ENCODE measurements around the gene CD58. TPM values are rescaled to one million over a fixed set of nuclear protein-coding genes. Genes with fewer than 3 reads are reported as not detected.

CD58 gene
- total RNA-seq, 2 experiments from 2014 or later: 12.4 to 16.0 TPM

- POLR2A ChIA-PET: no interaction called here
- H3K36me3 Mint-ChIP-seq (ENCODE audit: low read depth): peaks cover 7% of the 10 kb centered on the region
- H3K27me3 Mint-ChIP-seq: no peaks in the 10 kb centered on the region
- H3K4me3 Mint-ChIP-seq: no peak overlapping the region
- intact Hi-C loops (cut with DNase I, micrococcal nuclease): no loop called here
- DNase-seq: no peak
- CTCF ChIA-PET: interaction anchor here (0.6 kb wide), 1 partner anchor 185 kb away, joined by 3 read pairs; no protein-coding TSS in a partner anchor
- no peak for ATAC-seq
- no peaks in the 10 kb centered on the region for H3K9me3 Mint-ChIP-seq (ENCODE audit: low read depth)
- H3K4me1 Mint-ChIP-seq: peaks cover 8% of the 10 kb centered on the region
- no peak overlapping the region for H3K27ac Mint-ChIP-seq
These were observed 8.5 kb upstream of the CD58 start for GRCh38 chr1:116579259-116579875.

GRCh38 chr1:116578581-116578980, 7.8 kb upstream of the CD58 start:
- Mint-ChIP-seq H3K27me3 (no peaks in the 10 kb centered on the region), H3K36me3 (ENCODE audit: low read depth) (peaks cover 6% of the 10 kb centered on the region), H3K4me1 (peaks cover 16% of the 10 kb centered on the region), H3K27ac (no peak overlapping the region), H3K4me3 (no peak overlapping the region), H3K9me3 (ENCODE audit: low read depth) (no peaks in the 10 kb centered on the region)
- ATAC-seq: no peak
- ChIA-PET POLR2A (no interaction called here), CTCF (interaction anchor here (1.3 to 1.5 kb wide), 2 partner anchors 18 to 94 kb away, joined by 4 to 7 read pairs; no protein-coding TSS in a partner anchor)
- no peak for DNase-seq
- intact Hi-C loops (cut with DNase I, micrococcal nuclease): no loop called here

GRCh38 chr1:116577759-116578314, 7.0 kb upstream of the CD58 start:
- intact Hi-C loops (cut with DNase I, micrococcal nuclease): no loop called here

GRCh38 chr1:116574581-116575291, 3.9 kb upstream of the CD58 start:
- peaks cover 36% of the 10 kb centered on the region for H3K4me1 Mint-ChIP-seq
- no peak overlapping the region for H3K27ac Mint-ChIP-seq
- no peaks in the 10 kb centered on the region for H3K9me3 Mint-ChIP-seq (ENCODE audit: low read depth)
- ATAC-seq: no peak
- peaks cover 8% of the 10 kb centered on the region for H3K27me3 Mint-ChIP-seq
- peak; percentile 76 for DNase-seq
- peaks cover 10% of the 10 kb centered on the region for H3K36me3 Mint-ChIP-seq (ENCODE audit: low read depth)
- intact Hi-C loops (cut with DNase I, micrococcal nuclease): loop anchor here (1.0 to 5.0 kb wide), 11 partner anchors 22 to 793 kb away; partner anchors contain the start of gene MAN1A2 (in 1 of the 2)
- CTCF ChIA-PET: interaction anchor here (0.6 to 3.4 kb wide), 35 partner anchors 9 to 1122 kb away, joined by 3 to 31 read pairs (median 4); partner anchors contain the start of genes IGSF3 and TTF2
- POLR2A ChIA-PET: no interaction called here
- no peak overlapping the region for H3K4me3 Mint-ChIP-seq

More at GRCh38 chr1:116577759-116578314, 7.0 kb upstream of the CD58 start:
- ATAC-seq: no peak
- POLR2A ChIA-PET: no interaction called here
- H3K27ac Mint-ChIP-seq: no peak overlapping the region
- H3K4me3 Mint-ChIP-seq: no peak overlapping the region
- CTCF ChIA-PET: interaction anchor here (1.3 to 1.5 kb wide), 2 partner anchors 19 to 95 kb away, joined by 4 to 7 read pairs; no protein-coding TSS in a partner anchor
- DNase-seq: no peak
- no peaks in the 10 kb centered on the region for H3K9me3 Mint-ChIP-seq (ENCODE audit: low read depth)
- peaks cover 19% of the 10 kb centered on the region for H3K4me1 Mint-ChIP-seq
- H3K27me3 Mint-ChIP-seq: no peaks in the 10 kb centered on the region
- H3K36me3 Mint-ChIP-seq (ENCODE audit: low read depth): peaks cover 6% of the 10 kb centered on the region

- H3K36me3 Mint-ChIP-seq (ENCODE audit: low read depth): peaks cover 11% of the 10 kb centered on the region
- H3K4me3 Mint-ChIP-seq: no peak overlapping the region
- intact Hi-C loops (cut with DNase I, micrococcal nuclease): loop anchor here (1.0 to 5.0 kb wide), 11 partner anchors 23 to 794 kb away; partner anchors contain the start of gene MAN1A2 (in 1 of the 2)
- ChIA-PET POLR2A (no interaction called here), CTCF (interaction anchor here (0.6 to 3.4 kb wide), 18 partner anchors 21 to 555 kb away, joined by 3 to 31 read pairs (median 4); partner anchors contain the start of genes IGSF3 and TTF2)
- DNase-seq (no peak), ATAC-seq (no peak)
- H3K4me1 Mint-ChIP-seq: peaks cover 48% of the 10 kb centered on the region
- no peak overlapping the region for H3K27ac Mint-ChIP-seq
- H3K27me3 Mint-ChIP-seq: peaks cover 8% of the 10 kb centered on the region
- H3K9me3 Mint-ChIP-seq (ENCODE audit: low read depth): no peaks in the 10 kb centered on the region
These were observed 2.7 kb upstream of the CD58 start for GRCh38 chr1:116573431-116574095.

GRCh38 chr1:116572771-116573430, 2.1 kb upstream of the CD58 start:
- intact Hi-C loops (cut with DNase I, micrococcal nuclease): loop anchor here (1.0 to 5.0 kb wide), 7 partner anchors 151 to 794 kb away; partner anchors contain the start of gene MAN1A2 (in 1 of the 2)
- DNase-seq: no peak
- Mint-ChIP-seq H3K27ac (no peak overlapping the region), H3K36me3 (ENCODE audit: low read depth) (peaks cover 12% of the 10 kb centered on the region), H3K4me1 (peaks cover 55% of the 10 kb centered on the region), H3K4me3 (no peak overlapping the region), H3K9me3 (ENCODE audit: low read depth) (no peaks in the 10 kb centered on the region), H3K27me3 (peaks cover 8% of the 10 kb centered on the region)
- CTCF ChIA-PET: interaction anchor here (0.6 to 3.4 kb wide), 9 partner anchors 21 to 725 kb away, joined by 3 to 31 read pairs (median 4); partner anchors contain the start of gene TTF2
- POLR2A ChIA-PET: interaction anchor here (0.6 to 0.7 kb wide), 3 partner anchors 16 to 538 kb away, joined by 3 read pairs; no protein-coding TSS in a partner anchor
- no peak for ATAC-seq

GRCh38 chr1:116572099-116572498, 1.3 kb upstream of the CD58 start:
- peaks cover 58% of the 10 kb centered on the region for H3K4me1 Mint-ChIP-seq
- POLR2A ChIA-PET: interaction anchor here (0.6 kb wide), 1 partner anchor 539 kb away, joined by 3 read pairs; no protein-coding TSS in a partner anchor
- DNase-seq (no peak), ATAC-seq (no peak)
- H3K4me3 Mint-ChIP-seq: peak overlapping the region; percentile 91
- H3K27me3 Mint-ChIP-seq: peaks cover 8% of the 10 kb centered on the region
- intact Hi-C loops (cut with DNase I, micrococcal nuclease): loop anchor here (1.0 to 5.0 kb wide), 7 partner anchors 152 to 795 kb away; partner anchors contain the start of gene MAN1A2 (in 1 of the 2)
- H3K36me3 Mint-ChIP-seq (ENCODE audit: low read depth): peaks cover 11% of the 10 kb centered on the region
- no peak overlapping the region for H3K27ac Mint-ChIP-seq
- no peaks in the 10 kb centered on the region for H3K9me3 Mint-ChIP-seq (ENCODE audit: low read depth)
- CTCF ChIA-PET: interaction anchor here (0.6 to 3.4 kb wide), 5 partner anchors 24 to 726 kb away, joined by 3 to 31 read pairs (median 4); partner anchors contain the start of gene TTF2

GRCh38 chr1:116571215-116571919, 541 bp upstream of the CD58 start:
- ChIA-PET CTCF (interaction anchor here (0.6 to 1.4 kb wide), 3 partner anchors 96 to 571 kb away, joined by 3 to 4 read pairs (median 4); partner anchors contain the start of gene IGSF3), POLR2A (no interaction called here)
- Mint-ChIP-seq H3K27me3 (peaks cover 8% of the 10 kb centered on the region), H3K4me1 (peaks cover 59% of the 10 kb centered on the region), H3K27ac (peak overlapping the region; percentile 77), H3K9me3 (ENCODE audit: low read depth) (no peaks in the 10 kb centered on the region), H3K4me3 (peak overlapping the region; percentile 91), H3K36me3 (ENCODE audit: low read depth) (peaks cover 8% of the 10 kb centered on the region)
- DNase-seq: no peak
- no peak for ATAC-seq
- intact Hi-C loops (cut with DNase I, micrococcal nuclease): loop anchor here (1.0 to 5.0 kb wide), 10 partner anchors 56 to 796 kb away; partner anchors contain the start of gene MAN1A2 (in 1 of the 2)

GRCh38 chr1:116569776-116570357, 959 bp downstream of the CD58 start:
- intact Hi-C loops (cut with DNase I, micrococcal nuclease): loop anchor here (1.0 to 10.0 kb wide), 13 partner anchors 12 to 797 kb away; partner anchors contain the start of genes TTF2 (in 2 of the 2) and MAN1A2 (in 1 of the 2)
- Mint-ChIP-seq H3K27me3 (peaks cover 8% of the 10 kb centered on the region), H3K9me3 (ENCODE audit: low read depth) (no peaks in the 10 kb centered on the region), H3K36me3 (ENCODE audit: low read depth) (peaks cover 10% of the 10 kb centered on the region), H3K4me1 (peaks cover 63% of the 10 kb centered on the region), H3K4me3 (peak overlapping the region; percentile 91), H3K27ac (peak overlapping the region; percentile 87)
- ChIA-PET POLR2A (interaction anchor here (0.6 to 2.1 kb wide), 4 partner anchors 14 to 513 kb away, joined by 3 to 14 read pairs (median 4); partner anchors contain the start of gene TTF2), CTCF (interaction anchor here (1.0 to 2.0 kb wide), 7 partner anchors 12 to 490 kb away, joined by 3 to 11 read pairs (median 4); partner anchors contain the start of gene TTF2)
- peak; percentile 68 for DNase-seq
- ATAC-seq: peak; percentile 37

All from activated CD4-positive, alpha-beta T cell treated with anti-CD3 and anti-CD28 coated beads for 36 hours (primary cell).